GM21528 (cell line): ENCODE results near the gene C17orf100.
"Not testable (repeated sequence)": the region's sequence is repeated elsewhere in the genome, so short reads cannot be mapped to it uniquely, and the experiment has no call there.

Experiments
- ATAC-seq: cut with Tn5 transposase; IDR thresholded peaks from one replicate; pipeline ENCODE4 v1.9.1; 2021; ENCODE audit warnings: mild to moderate bottlenecking, moderate library complexity; ENCODE audit not compliant: unreplicated experiment, low FRiP score

C17orf100 gene

GRCh38 chr17:6688944-6689343 is 37.4 kb downstream of the C17orf100 start:
- ATAC-seq = no peak

DNA sequence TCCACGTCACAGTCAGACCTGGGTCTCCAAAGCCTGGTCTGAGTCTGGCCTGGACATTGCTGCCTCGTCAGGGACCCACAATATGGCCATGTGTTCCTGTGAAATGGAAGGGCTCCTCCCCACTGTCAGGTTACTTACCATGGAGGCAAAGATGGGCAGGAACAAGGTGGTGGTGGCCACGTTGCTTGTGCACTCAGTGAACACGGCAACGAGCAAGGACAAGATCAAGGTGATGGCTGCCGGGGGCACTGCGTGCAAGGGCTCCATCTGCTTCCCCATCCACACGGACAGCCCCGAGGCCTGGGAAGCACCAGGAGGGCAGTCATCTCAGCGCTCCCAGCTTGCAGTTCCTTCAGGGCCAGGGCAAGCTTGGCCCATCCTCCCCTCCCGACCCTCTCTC is 39.1 kb downstream of the C17orf100 start:
- ATAC-seq = no peak

DNA sequence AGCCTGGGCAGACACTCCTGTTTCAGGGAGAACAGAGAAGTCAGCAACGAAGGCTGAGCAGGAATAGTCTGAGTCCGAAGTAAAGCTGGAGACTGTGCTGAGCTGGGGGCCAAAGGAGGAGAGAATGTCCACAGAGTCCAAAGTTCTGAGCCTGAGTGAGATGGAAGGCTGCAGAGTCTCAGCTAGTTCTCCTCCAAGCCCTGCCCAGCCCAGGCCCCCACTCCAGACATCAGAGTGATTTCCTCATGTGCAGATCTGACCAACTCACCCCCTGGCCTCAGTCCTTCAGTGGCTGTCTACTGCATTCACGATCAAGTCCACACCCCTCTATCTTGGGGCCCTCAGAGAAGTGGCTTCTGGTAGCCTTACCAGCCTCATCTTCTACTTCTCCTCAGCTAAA is 40.0 kb downstream of the C17orf100 start:
- no peak for ATAC-seq

DNA sequence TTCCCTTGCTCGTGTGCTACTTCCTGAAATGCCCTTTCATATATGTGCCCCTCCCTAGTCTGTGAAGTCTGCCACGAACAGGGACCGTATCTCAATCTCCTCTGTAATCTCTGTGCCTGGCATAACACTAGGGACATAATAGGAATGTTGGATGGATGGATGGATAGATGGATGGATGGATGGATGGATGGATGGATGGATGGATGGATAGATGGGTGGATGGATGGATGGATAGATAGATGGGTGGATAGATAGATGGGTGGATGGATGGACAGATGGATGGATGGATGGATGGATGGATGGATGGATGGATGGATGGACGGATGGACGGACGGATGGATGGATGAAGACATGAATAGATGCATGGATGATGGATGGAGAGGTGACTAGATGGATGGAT is 40.4 kb downstream of the C17orf100 start:
- ATAC-seq = not testable (repeated sequence)

- no peak for ATAC-seq
Measured at GRCh38 chr17:6695051-6695450, 43.5 kb downstream of the C17orf100 start.

- ATAC-seq = no peak
Measured at GRCh38 chr17:6695565-6695964, 44.0 kb downstream of the C17orf100 start.

- ATAC-seq = no peak
Measured at GRCh38 chr17:6696906-6697305, 45.3 kb downstream of the C17orf100 start.

DNA sequence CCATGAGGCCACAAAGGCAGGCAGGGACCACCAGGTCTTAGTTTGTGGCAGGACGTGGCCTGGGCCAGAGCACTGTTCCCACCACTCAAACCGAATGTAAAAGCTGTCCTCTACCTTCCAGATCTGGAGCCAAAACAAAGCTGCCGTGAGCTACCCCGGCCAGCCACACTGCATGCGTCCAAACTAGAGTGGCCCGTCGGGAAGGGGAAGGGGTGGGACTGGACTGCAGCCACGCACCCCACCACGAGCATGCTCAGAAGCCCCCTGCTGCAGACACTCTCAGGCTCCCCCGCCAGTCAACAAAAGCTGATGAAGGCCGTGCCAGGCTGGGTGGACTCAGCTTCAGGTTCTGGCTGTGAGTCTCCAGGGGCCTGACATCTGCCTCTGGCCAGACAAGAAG is 46.4 kb downstream of the C17orf100 start:
- no peak for ATAC-seq

DNA sequence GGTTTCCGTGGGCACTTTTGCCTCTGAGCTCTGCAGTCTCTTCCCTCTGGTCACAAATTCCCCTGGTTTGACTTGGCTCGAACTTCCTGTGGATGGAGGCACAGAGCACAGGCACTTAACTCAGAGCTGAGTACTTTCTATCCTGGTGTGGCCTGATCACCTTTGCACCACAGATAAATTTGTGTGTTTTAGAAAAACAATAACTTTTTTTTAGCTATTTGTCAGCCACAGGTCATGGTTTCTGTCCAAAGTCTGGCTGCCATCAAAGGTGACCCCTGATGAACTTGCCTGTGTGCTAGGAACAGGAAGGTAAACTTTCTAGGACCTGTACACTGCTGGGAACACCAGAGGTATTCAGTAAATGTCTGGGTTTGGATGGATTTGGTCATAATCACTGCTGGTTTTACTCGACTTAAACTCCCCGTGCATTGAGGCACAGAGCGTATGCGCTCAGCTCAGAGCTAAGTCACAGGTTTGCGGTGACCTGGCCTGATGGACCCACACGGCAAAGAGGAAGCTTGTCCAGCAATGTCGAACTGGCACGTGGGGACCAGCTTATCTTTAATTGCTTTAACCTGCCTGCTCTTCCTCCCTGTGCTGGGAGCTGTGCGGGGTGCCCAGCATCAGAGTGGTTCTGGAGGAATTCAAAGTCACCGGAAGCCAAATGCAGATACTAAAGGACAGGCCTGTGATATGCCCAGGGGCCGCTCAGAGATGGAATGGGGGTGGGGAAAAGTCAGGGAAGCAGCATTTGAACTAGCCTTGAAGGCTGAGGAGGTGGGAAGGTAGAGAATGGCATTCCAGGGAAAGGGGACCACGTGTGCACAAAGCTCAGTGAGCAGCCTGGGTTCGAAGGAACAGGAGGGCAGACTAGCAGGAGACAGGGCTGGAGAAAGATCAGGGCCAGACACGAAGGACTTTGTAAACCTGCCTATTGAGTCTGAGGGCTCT is 48.7 kb downstream of the C17orf100 start:
- no peak for ATAC-seq

- no peak for ATAC-seq
Measured at GRCh38 chr17:6700948-6701307, 49.4 kb downstream of the C17orf100 start.

GRCh38 chr17:6701719-6702118 is 50.2 kb downstream of the C17orf100 start:
- ATAC-seq = no peak

DNA sequence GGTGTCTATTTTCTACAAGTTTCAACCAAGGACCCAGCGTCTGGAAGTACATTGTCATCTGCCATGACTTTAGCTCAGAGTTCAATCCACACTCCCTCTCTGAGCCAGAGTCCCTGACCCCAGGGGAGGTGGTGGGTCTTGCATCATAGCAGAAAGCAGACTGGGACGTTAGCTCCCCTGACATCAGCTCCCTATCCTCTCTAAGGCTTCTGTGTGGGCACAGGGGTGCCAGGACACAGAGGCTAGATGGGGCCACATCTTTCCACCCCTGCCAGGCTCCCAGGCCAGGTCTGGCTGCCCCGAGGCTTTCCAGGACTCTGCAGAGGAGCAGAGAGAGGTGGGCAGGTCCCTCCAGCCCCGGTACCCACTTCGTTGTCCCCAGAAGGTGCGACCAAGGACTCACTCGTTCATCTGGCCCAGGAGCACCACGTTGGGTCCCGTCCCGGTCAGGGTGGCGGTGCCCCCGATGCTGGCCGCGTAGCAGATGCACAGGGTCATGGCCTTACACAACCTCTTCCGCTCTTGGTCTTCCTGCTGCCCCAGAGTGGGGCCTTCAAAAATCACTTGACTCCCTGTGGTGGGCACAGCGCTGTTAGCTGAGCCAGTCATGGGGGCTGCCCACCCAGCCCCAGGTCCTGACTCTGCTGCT is 51.1 kb downstream of the C17orf100 start:
- ATAC-seq = no peak
